Endothelial cell of umbilical vein (primary cell): ENCODE results near the gene SSR1. TPM values are rescaled to one million over a fixed set of nuclear protein-coding genes. Genes with fewer than 3 reads are reported as not detected.
"Not testable (repeated sequence)": the region's sequence is repeated elsewhere in the genome, so short reads cannot be mapped to it uniquely, and the experiment has no call there.

Experiments used
- BruUV-seq: library from RNA; stranded (reverse); fragments of 400-500 nt; replicated peaks from 2 replicates; lab custom pipeline; 2021; lab: Mats Ljungman, UMichigan
- CTCF ChIA-PET: fragments of 300-600, 350-600 bp; sonication (Branson Sonifier 250); formaldehyde crosslinking; loops from one replicate; lab custom pipeline; 2021; ENCODE audit warnings: antibody characterized with exemption, inconsistent platforms; lab: Charles Lee
- POLR2A ChIA-PET: fragments of 300-600, 350-600 bp; sonication (Branson Sonifier 250); formaldehyde crosslinking; loops from one replicate; lab custom pipeline; 2021; ENCODE audit warnings: antibody characterized with exemption, inconsistent platforms; lab: Charles Lee
- DNase-seq: peaks from one replicate; pipeline ENCODE4 v3.0.0-alpha.2; 2011; ENCODE audit warnings: low read depth, low spot score
- FAIRE-seq: peaks from 2 replicates; lab custom pipeline; 2011; peaks lifted over from hg19 to GRCh38; lab: Jason Lieb, UNC
- H2AFZ ChIP-seq: 2 replicates; pipeline ENCODE4 v1.6.0; 2012; ENCODE audit warnings: low read depth, low read length, control low read depth, inconsistent platforms
- H3K27ac ChIP-seq: 2 replicates; pipeline ENCODE4 v1.5.1; 2011; ENCODE audit warnings: low read depth, mild to moderate bottlenecking, control low read depth, low read length, moderate library complexity; ENCODE audit not compliant: insufficient read depth
- H3K27me3 ChIP-seq, 2 experiments: 2 replicates each; pipeline versions ENCODE4 v1.6.0 to v1.6.1; 2011; ENCODE audit warnings: low read length in 2 of 2, mixed read lengths in 1 of 2; ENCODE audit not compliant: control insufficient read depth in 2 of 2, insufficient read depth in 2 of 2
- H3K36me3 ChIP-seq, 2 experiments: 2 replicates in 1 of 2; 3 replicates in 1 of 2; pipeline ENCODE4 v1.5.1; 2011; ENCODE audit warnings: low read length in 2 of 2, mild to moderate bottlenecking in 1 of 2, moderate library complexity in 1 of 2; ENCODE audit not compliant: control insufficient read depth in 2 of 2, insufficient read depth in 2 of 2; ENCODE audit errors: extremely low read depth in 1 of 2
- H3K4me1 ChIP-seq: 3 replicates; pipeline ENCODE4 v1.5.1; 2011; ENCODE audit warnings: mild to moderate bottlenecking, low read length; ENCODE audit not compliant: control insufficient read depth, insufficient read depth; ENCODE audit errors: extremely low read depth
- H3K4me2 ChIP-seq: 2 replicates; pipeline ENCODE4 v1.6.1; 2011; ENCODE audit warnings: low read length, control low read depth, mixed read lengths; ENCODE audit not compliant: insufficient read depth
- H3K4me3 ChIP-seq, 3 experiments: fragments of 200-600 bp in 1 of 3; sonication (generic), shearing (Covaris generic) in 1 of 3; replicated peaks in 1 of 3; 2 replicates each; pipeline ENCODE4 v1.5.1; 2011 to 2016; ENCODE audit warnings: control low read depth in 3 of 3, low read length in 3 of 3, mild to moderate bottlenecking in 2 of 3, inconsistent platforms in 1 of 3, low read depth in 1 of 3, moderate library complexity in 1 of 3; ENCODE audit not compliant: insufficient read depth in 1 of 3
- H3K79me2 ChIP-seq: 2 replicates; pipeline ENCODE4 v1.6.0; 2012; ENCODE audit warnings: low read length, inconsistent platforms; ENCODE audit not compliant: control insufficient read depth, insufficient read depth
- H3K9ac ChIP-seq: replicated peaks from 2 replicates; pipeline ENCODE3; 2011; ENCODE audit warnings: low read length, control low read depth; ENCODE audit not compliant: insufficient read depth; ENCODE audit errors: extremely low read depth
- H3K9me1 ChIP-seq: replicated peaks from 3 replicates; pipeline ENCODE4 v1.6.0; 2011; ENCODE audit warnings: mild to moderate bottlenecking, low read length; ENCODE audit not compliant: control insufficient read depth, insufficient read depth; ENCODE audit errors: extremely low read depth
- H3K9me3 ChIP-seq: replicated peaks from 2 replicates; pipeline ENCODE4 v1.5.1; 2012; ENCODE audit warnings: low read length, inconsistent platforms; ENCODE audit not compliant: control insufficient read depth, insufficient read depth
- H4K20me1 ChIP-seq: replicated peaks from 2 replicates; pipeline ENCODE3; 2011; ENCODE audit warnings: mild to moderate bottlenecking, low read length; ENCODE audit not compliant: control insufficient read depth, insufficient read depth; ENCODE audit errors: extremely low read depth
- EZH2 ChIP-seq: IDR thresholded peaks from 2 replicates; pipeline ENCODE4 v1.6.1; 2012; ENCODE audit warnings: borderline replicate concordance, low read depth, mild to moderate bottlenecking, moderate library complexity, low read length, inconsistent platforms; ENCODE audit not compliant: severe bottlenecking
- FOS ChIP-seq: IDR thresholded peaks from 2 replicates; pipeline ENCODE4 v1.6.1; 2011; ENCODE audit warnings: mild to moderate bottlenecking, low read length, moderate library complexity, borderline replicate concordance; ENCODE audit not compliant: insufficient read depth
- GATA2 ChIP-seq: IDR thresholded peaks from 2 replicates; pipeline ENCODE4 v1.7.0; 2011; ENCODE audit warnings: low read depth, mild to moderate bottlenecking, moderate library complexity, mixed read lengths, low read length; ENCODE audit not compliant: insufficient read length, insufficient read depth
- MYC ChIP-seq: IDR thresholded peaks from one replicate; pipeline ENCODE4 v1.6.1; 2011; ENCODE audit warnings: mild to moderate bottlenecking, low read depth, low read length
- POLR2AphosphoS5 ChIP-seq: IDR thresholded peaks from 2 replicates; pipeline ENCODE4 v1.6.1; 2012; ENCODE audit warnings: low read depth, mild to moderate bottlenecking, control low read depth, low read length, moderate library complexity; ENCODE audit not compliant: insufficient read depth
- dilution Hi-C: fragments of 300-500 bp; cut with MboI; formaldehyde crosslinking; loops from one replicate; pipeline ENCODE4 v1.15.0; 2019; ENCODE audit warnings: low sequenced_read_pairs; ENCODE audit not compliant: extremely low pct_ligation_motif_present
- intact Hi-C: fragments of 100-400 bp; cut with micrococcal nuclease; formaldehyde crosslinking; loops from one replicate; pipeline ENCODE4 v1.10.0; 2022
- polyA plus RNA-seq, 4 experiments: library from polyadenylated mRNA; depleted of rRNA in 3 of 4; stranded (reverse) in 3 of 4; unstranded in 1 of 4; fragments of >200 nt; gene quantifications; 2 replicates each; pipeline versions ENCODE4 v1.2.1 to v1.2.3, GENCODE V29; 2011 to 2012; ENCODE audit warnings: missing spikeins in 1 of 4
- total RNA-seq: library from RNA; stranded (reverse); gene quantifications from 2 replicates; pipeline ENCODE4 v1.2.3, GENCODE V29; 2021
- TF ChIP-seq, protein P1 (sequence below), 2 donors: IDR thresholded peaks; 1 replicate in 1 of 2; 2 replicates in 1 of 2; pipeline ENCODE4 v1.5.1; 2011; ENCODE audit warnings: low read length in 2 of 2, mild to moderate bottlenecking in 2 of 2, moderate library complexity in 2 of 2, control low read depth in 1 of 2, inconsistent platforms in 1 of 2, low read depth in 1 of 2; ENCODE audit not compliant: insufficient read depth in 1 of 2; ENCODE audit errors: extremely low read depth in 1 of 2
- TF ChIP-seq, protein P2 (sequence below): IDR thresholded peaks from 2 replicates; pipeline ENCODE4 v1.6.1; 2011; ENCODE audit not compliant: insufficient read depth, insufficient read length

SSR1 gene
- total and polyA plus RNA-seq, 2 donors (not counting 3 experiments of a cell fraction or from before 2014, with no cell fraction given) = 70.7 to 187 TPM

DNA sequence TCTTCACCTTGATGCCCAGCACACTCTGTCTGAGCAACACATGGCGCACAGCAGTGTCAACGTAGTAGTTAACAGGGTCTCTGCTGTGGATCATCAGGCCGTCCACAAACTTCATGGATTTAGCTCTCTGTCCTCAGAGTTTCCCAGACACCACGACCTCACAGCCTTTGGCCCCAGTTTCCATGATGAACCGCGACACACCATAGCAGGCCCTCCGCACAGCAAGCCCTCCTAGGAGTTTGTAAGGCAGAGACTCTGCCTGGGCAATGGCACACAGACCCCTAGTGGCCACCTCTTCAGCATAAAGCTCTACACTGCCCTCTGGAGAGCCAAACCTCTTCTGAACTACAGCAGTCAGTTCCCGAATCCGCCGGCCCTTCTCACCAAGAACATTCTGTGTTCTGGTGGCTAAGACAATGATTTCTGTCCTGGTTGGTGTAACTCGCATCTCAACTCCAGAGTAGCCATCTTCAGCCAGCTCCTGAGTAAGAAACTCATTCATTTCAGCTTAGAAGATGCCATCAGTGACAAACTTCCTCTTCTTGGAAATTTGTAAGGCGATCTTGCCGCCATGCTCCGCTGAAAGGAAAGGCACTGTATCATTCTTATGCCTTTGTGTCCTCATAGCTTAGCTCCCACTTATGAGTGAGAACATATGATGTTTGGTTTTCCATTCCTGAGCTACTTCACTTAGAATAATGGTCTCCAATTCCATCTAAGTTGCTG is 26.2 kb upstream of the SSR1 start:
- H3K9me1 ChIP-seq, H3K27ac ChIP-seq, H2AFZ ChIP-seq, POLR2A ChIA-PET, H3K4me1 ChIP-seq, H3K27me3 ChIP-seq, H4K20me1 ChIP-seq, H3K9ac ChIP-seq, H3K36me3 ChIP-seq, H3K9me3 ChIP-seq, dilution Hi-C loops, H3K4me3 ChIP-seq, H3K4me2 ChIP-seq, BruUV-seq, H3K79me2 ChIP-seq: not testable (repeated sequence)
- CTCF ChIA-PET = interaction anchor here (0.5 to 1.7 kb wide), 14 partner anchors 10 to 720 kb away, joined by 3 to 13 read pairs (median 4); partner anchors contain the start of genes CAGE1, RIOK1 and SSR1
- FAIRE-seq = peak; percentile 80
- TF ChIP-seq, protein P1, sequence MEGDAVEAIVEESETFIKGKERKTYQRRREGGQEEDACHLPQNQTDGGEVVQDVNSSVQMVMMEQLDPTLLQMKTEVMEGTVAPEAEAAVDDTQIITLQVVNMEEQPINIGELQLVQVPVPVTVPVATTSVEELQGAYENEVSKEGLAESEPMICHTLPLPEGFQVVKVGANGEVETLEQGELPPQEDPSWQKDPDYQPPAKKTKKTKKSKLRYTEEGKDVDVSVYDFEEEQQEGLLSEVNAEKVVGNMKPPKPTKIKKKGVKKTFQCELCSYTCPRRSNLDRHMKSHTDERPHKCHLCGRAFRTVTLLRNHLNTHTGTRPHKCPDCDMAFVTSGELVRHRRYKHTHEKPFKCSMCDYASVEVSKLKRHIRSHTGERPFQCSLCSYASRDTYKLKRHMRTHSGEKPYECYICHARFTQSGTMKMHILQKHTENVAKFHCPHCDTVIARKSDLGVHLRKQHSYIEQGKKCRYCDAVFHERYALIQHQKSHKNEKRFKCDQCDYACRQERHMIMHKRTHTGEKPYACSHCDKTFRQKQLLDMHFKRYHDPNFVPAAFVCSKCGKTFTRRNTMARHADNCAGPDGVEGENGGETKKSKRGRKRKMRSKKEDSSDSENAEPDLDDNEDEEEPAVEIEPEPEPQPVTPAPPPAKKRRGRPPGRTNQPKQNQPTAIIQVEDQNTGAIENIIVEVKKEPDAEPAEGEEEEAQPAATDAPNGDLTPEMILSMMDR (IDR thresholded peaks at IDR 0.05; ENCODE audit: extremely low read depth in 1 of 2, insufficient read depth in 1 of 2, low read depth in 1 of 2, low read length in 2 of 2) = peak; percentile 31 to 60
- peak; percentile 20 for DNase-seq
- intact Hi-C loops = loop anchor here (1.0 kb wide), 1 partner anchor 63 kb away; no protein-coding TSS in a partner anchor

DNA sequence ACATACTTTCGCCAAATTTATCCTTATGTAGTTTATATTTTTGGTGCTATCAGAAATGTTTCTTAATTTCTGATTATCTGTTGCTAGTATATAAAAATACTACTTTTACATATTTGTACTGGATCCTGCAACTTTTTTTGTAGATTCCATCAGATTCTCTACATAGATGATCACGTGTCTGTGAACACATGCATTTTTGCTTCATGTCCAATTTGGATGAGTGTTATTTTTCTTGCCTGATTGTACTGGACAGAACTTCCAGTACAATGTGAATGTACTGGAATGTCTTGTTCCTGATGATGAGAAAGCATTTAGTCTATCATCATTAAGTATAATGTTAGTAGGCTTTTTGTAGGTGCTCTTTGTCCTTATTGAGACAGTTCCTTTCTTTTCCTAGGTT is 25.0 kb upstream of the SSR1 start:
- no peak overlapping the region for H3K4me2 ChIP-seq
- intact Hi-C loops = no loop called here
- no peaks in the 10 kb centered on the region for H3K79me2 ChIP-seq
- H3K4me1 ChIP-seq = no peaks in the 10 kb centered on the region
- no peak overlapping the region for H3K9ac ChIP-seq
- POLR2A ChIA-PET = no interaction called here
- TF ChIP-seq, protein P2, sequence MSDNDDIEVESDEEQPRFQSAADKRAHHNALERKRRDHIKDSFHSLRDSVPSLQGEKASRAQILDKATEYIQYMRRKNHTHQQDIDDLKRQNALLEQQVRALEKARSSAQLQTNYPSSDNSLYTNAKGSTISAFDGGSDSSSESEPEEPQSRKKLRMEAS = no peak
- TF ChIP-seq, protein P1 (IDR thresholded peaks at IDR 0.05; ENCODE audit: extremely low read depth in 1 of 2, insufficient read depth in 1 of 2, low read depth in 1 of 2, low read length in 2 of 2) = no peak
- no peak for TF ChIP-seq EZH2
- no peak for TF ChIP-seq POLR2AphosphoS5
- TF ChIP-seq GATA2 = no peak
- TF ChIP-seq MYC = no peak
- TF ChIP-seq FOS = no peak
- H3K27me3 ChIP-seq = peaks cover 7 to 8% of the 10 kb centered on the region in 2 experiments
- H3K9me1 ChIP-seq = no peaks in the 10 kb centered on the region
- no peaks in the 10 kb centered on the region for H3K36me3 ChIP-seq
- CTCF ChIA-PET = interaction anchor here (1.3 to 1.7 kb wide), 3 partner anchors 13 to 721 kb away, joined by 3 read pairs; partner anchors contain the start of gene SSR1
- no peaks in the 10 kb centered on the region for H4K20me1 ChIP-seq
- H3K4me3 ChIP-seq = no peak overlapping the region
- dilution Hi-C loops = no loop called here
- no peak for DNase-seq
- H3K9me3 ChIP-seq = no peaks in the 10 kb centered on the region
- no peak overlapping the region for H3K27ac ChIP-seq
- H2AFZ ChIP-seq = no peak overlapping the region
- no TSS peak for BruUV-seq
- no peak for FAIRE-seq
